Transverse colon (tissue), 4 donors: ENCODE data around the gene GPC6.

ENCODE experiments used
- CTCF ChIP-seq, 5 experiments: fragments of 200-600 bp in 3 of 5; fragments of 450-650 bp in 2 of 5; sonication (generic) in 3 of 5; IDR thresholded peaks; 1 replicate in 2 of 5; 2 replicates in 3 of 5; pipeline ENCODE4 v1.5.1; 2016 to 2017; ENCODE audit warnings: antibody characterized with exemption in 5 of 5, inconsistent platforms in 3 of 5, mild to moderate bottlenecking in 2 of 5, moderate library complexity in 1 of 5
- POLR2A ChIP-seq: fragments of 450-650 bp; IDR thresholded peaks from one replicate; pipeline ENCODE4 v1.6.1; 2016; ENCODE audit warnings: antibody characterized with exemption, mild to moderate bottlenecking, moderate library complexity
- POLR2AphosphoS5 ChIP-seq, 3 donors: sonication (generic); formaldehyde crosslinking; IDR thresholded peaks; one replicate each; pipeline ENCODE4 v1.6.1; 2016; ENCODE audit warnings: antibody characterized with exemption in 3 of 3

DNA sequence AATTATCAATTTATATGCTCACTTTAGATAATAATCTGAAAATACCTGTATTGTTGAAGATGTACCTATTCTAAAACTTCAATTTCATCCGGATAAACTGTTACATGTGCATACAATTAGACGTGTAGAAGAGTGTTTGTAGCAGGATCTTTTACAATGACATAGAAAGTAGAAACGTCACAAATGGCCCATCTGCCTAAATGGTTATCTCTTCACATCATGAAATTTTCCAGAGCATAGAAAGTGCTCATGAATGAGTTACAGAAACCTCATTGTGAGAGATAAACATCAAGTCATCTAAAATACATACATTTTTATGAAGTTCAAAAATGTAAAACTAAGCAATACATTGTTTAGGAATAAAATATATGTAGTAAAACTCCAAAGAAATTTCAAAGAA, 607.4 kb downstream of the GPC6 start:
- no peak for TF ChIP-seq POLR2A
- no peak for TF ChIP-seq CTCF (IDR thresholded peaks at IDR 0.05)
- no peak for TF ChIP-seq POLR2AphosphoS5 (IDR thresholded peaks at IDR 0.05)
